GM18909 (cell line): Measurements from ENCODE around the gene CBLN1.
"Not testable (repeated sequence)": the region's sequence is repeated elsewhere in the genome, so short reads cannot be mapped to it uniquely, and the experiment has no call there.

Experiments
- ATAC-seq: cut with Tn5 transposase; IDR thresholded peaks from one replicate; pipeline ENCODE4 v1.9.1; 2021; ENCODE audit warnings: mild to moderate bottlenecking; ENCODE audit not compliant: unreplicated experiment, poor library complexity

The CBLN1 gene

GRCh38 chr16:49278567-49278827 lies 3.1 kb downstream of the CBLN1 start:
- ATAC-seq = no peak

- ATAC-seq = no peak
Observed at GRCh38 chr16:49277766-49278566, 3.7 kb downstream of the CBLN1 start.

- ATAC-seq = no peak
Observed at GRCh38 chr16:49277386-49277742, 4.3 kb downstream of the CBLN1 start.

GRCh38 chr16:49276646-49277385 lies 4.8 kb downstream of the CBLN1 start:
- ATAC-seq = no peak

- ATAC-seq = no peak
Observed at GRCh38 chr16:49275870-49276269, 5.8 kb downstream of the CBLN1 start.

GRCh38 chr16:49275050-49275730 lies 6.4 kb downstream of the CBLN1 start:
- no peak for ATAC-seq

- ATAC-seq = no peak
Observed at GRCh38 chr16:49274591-49274990, 7.0 kb downstream of the CBLN1 start.

- no peak for ATAC-seq
Observed at GRCh38 chr16:49273771-49274170, 7.9 kb downstream of the CBLN1 start.

- no peak for ATAC-seq
Observed at GRCh38 chr16:49271363-49271762, 10.3 kb downstream of the CBLN1 start.

- ATAC-seq = no peak
Observed at GRCh38 chr16:49269201-49269600, 12.4 kb downstream of the CBLN1 start.

GRCh38 chr16:49268667-49269066 lies 13.0 kb downstream of the CBLN1 start:
- no peak for ATAC-seq

- no peak for ATAC-seq
Observed at GRCh38 chr16:49262501-49262900, 19.1 kb downstream of the CBLN1 start.

GRCh38 chr16:49261930-49262329 lies 19.7 kb downstream of the CBLN1 start:
- ATAC-seq = no peak

GRCh38 chr16:49260956-49261530 lies 20.6 kb downstream of the CBLN1 start:
- ATAC-seq = no peak

- no peak for ATAC-seq
Observed at GRCh38 chr16:49260253-49260652, 21.4 kb downstream of the CBLN1 start.

- no peak for ATAC-seq
Observed at GRCh38 chr16:49259330-49259729, 22.3 kb downstream of the CBLN1 start.

GRCh38 chr16:49250689-49251088 lies 30.9 kb downstream of the CBLN1 start:
- ATAC-seq = no peak

GRCh38 chr16:49248227-49248626 lies 33.4 kb downstream of the CBLN1 start:
- ATAC-seq = no peak

GRCh38 chr16:49236216-49236615 lies 45.4 kb downstream of the CBLN1 start:
- no peak for ATAC-seq

- not testable (repeated sequence) for ATAC-seq
Observed at GRCh38 chr16:49228335-49228734, 53.3 kb downstream of the CBLN1 start.
